Fibroblast of mammary gland (primary cell): ENCODE measurements around the gene C1orf115.
"Not testable (repeated sequence)": the region's sequence is repeated elsewhere in the genome, so short reads cannot be mapped to it uniquely, and the experiment has no call there.

ENCODE experiments used
- DNase-seq: peaks from one replicate; pipeline ENCODE4 v3.0.0-alpha.2; 2010; ENCODE audit warnings: low read depth
- H3K4me3 ChIP-seq: 2 replicates; pipeline ENCODE4 v1.5.1; 2011; ENCODE audit warnings: low read depth, mild to moderate bottlenecking, low read length, moderate library complexity; ENCODE audit not compliant: control insufficient read depth
- CTCF ChIP-seq: conservative IDR thresholded peaks from 2 replicates; pipeline ENCODE4 v1.5.1; 2011; ENCODE audit warnings: low read depth, low read length, inconsistent platforms; ENCODE audit not compliant: control insufficient read depth, insufficient read depth

Gene C1orf115

GRCh38 chr1:220711056-220711809 is 21.1 kb downstream of the C1orf115 start:
- no peak for TF ChIP-seq CTCF
- no peak overlapping the region for H3K4me3 ChIP-seq
- DNase-seq: no peak

GRCh38 chr1:220715986-220716385 is 25.8 kb downstream of the C1orf115 start:
- not testable (repeated sequence) for DNase-seq

GRCh38 chr1:220717800-220718640 is 27.9 kb downstream of the C1orf115 start:
- no peak for TF ChIP-seq CTCF
- H3K4me3 ChIP-seq: no peak overlapping the region
- no peak for DNase-seq

More at GRCh38 chr1:220715986-220716385, 25.8 kb downstream of the C1orf115 start:
- H3K4me3 ChIP-seq: not testable (repeated sequence)

GRCh38 chr1:220721266-220721665 is 31.1 kb downstream of the C1orf115 start:
- H3K4me3 ChIP-seq, DNase-seq: not testable (repeated sequence)

- no peak for DNase-seq
- H3K4me3 ChIP-seq: no peak overlapping the region
- peak; percentile 36 for TF ChIP-seq CTCF
These were observed 36.5 kb downstream of the C1orf115 start for GRCh38 chr1:220726634-220727033.

GRCh38 chr1:220727519-220727918 is 37.4 kb downstream of the C1orf115 start:
- H3K4me3 ChIP-seq: no peak overlapping the region
- TF ChIP-seq CTCF: no peak
- no peak for DNase-seq

GRCh38 chr1:220730486-220730885 is 40.3 kb downstream of the C1orf115 start:
- H3K4me3 ChIP-seq: no peak overlapping the region
- no peak for TF ChIP-seq CTCF
- no peak for DNase-seq

GRCh38 chr1:220732137-220732536 is 42.0 kb downstream of the C1orf115 start:
- no peak overlapping the region for H3K4me3 ChIP-seq
- no peak for TF ChIP-seq CTCF
- DNase-seq: no peak
